Left renal cortex interstitium (tissue), 4 donors: ENCODE measurements around the gene LYVE1. TPM values are rescaled to one million over a fixed set of nuclear protein-coding genes. Genes with fewer than 3 reads are reported as not detected.

Experiments
- DNase-seq, 4 donors: peaks; one replicate each; pipeline ENCODE4 v3.0.0-alpha.2; 2013; ENCODE audit warnings: low read depth in 4 of 4, low spot score in 2 of 4, missing footprints in 1 of 4
- polyA plus RNA-seq, 4 donors: library from polyadenylated mRNA; unstranded; fragments of 120-200 nt; gene quantifications; one replicate each; pipeline ENCODE4 v1.2.1, GENCODE V29; 2013; ENCODE audit not compliant: insufficient read length in 4 of 4

The LYVE1 gene
- polyA plus RNA-seq, 4 donors: 51.2 to 70.5 (median 64.0) TPM

DNA sequence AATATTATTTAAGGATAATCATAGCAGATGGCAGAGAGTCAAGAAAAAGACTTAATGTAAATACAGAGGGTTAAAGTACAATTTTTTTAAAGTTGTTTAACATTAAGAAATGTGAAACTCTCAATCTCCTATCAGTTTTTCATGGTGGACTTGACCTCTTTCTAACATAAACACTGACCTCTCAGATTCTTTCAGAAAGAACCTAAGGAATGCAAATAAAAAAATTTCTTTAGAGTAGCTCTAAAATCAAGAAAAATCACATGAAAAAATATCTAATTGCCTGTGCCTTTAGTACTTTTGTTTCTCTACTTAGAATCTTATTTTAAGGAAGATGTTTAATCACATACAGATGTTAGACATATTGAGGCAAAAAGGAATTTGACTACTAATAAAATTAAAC lies 40.3 kb downstream of the LYVE1 start:
- DNase-seq: no peak

DNA sequence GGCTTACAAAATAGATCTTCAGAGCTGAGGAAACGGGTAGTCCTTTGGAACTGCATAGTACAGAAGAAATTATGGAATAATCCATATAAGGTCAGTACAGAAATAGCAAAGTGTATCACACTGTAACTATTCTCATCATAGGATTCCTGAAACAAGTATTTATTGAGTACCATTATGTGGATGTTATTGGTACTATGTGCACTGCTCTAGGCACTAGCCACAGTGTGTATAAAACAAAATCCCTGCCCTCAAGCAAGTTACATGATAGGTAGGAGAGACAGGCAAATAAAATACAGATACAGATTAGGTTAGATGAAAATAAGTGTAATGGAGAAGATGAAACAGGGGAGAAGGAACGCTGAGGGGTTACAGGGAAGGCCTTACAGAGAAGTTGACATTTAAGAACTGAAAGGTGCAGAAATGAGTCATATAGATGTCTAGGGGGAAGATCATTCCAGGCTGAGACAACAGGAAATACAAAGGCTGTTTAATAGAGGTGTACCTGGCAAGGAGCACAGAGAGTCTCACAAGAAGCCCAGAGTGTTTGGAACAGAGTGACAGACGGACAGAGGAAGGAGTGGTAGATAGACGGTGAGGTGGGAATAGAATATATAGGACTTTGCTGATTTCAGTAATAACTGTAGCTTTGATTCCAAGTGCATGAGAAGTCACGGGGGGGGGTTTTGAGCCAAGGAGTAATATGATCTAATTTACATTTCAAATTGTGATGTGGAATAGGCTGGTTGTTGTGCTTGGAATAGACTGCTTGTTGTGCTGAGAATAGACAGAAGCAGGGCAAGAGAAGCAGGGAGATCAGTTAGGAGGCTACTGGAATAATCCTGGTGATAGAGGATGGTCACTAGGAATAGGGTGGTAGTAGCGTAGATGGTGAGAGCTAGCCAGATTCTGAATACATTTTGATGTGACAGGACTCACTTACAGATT lies 41.2 kb downstream of the LYVE1 start:
- no peak for DNase-seq

DNA sequence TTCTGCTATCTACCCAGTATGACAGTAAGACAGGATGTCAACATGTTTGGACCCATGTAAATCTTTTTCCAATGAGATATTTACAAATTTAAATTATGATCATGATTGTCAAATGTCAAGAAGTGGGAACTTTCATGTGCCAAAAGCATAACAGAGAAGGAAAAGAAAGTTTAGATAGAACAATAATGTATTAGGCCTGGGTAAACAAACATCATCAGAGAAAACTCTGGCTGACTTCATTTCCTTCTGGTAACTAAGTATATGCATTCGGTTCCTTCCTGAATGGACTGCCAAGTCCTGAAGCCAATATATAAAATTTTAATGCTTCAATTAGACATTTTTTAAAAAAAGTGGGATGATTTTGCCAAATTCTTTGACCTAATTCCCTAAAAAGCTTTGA lies 44.0 kb downstream of the LYVE1 start:
- DNase-seq: no peak

DNA sequence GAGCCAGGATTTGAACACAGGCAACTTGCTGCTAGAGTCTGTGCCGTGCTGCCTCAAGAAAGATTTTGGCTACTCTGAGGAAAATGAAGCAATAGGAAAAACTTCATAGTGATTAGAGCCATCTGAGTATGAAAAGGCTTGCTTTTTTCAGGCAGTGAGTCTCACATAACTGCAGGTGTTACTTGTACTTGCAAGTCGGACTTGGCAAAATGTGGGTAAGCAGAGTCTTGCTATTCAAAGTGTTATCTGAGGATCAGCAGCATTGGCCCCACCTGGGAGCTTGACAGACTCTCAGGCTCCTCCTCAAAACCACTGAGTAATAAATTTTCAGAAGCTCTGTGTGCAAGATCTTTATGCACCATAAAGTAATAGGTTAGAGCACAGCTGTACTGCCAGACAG lies 45.5 kb downstream of the LYVE1 start:
- no peak for DNase-seq

DNA sequence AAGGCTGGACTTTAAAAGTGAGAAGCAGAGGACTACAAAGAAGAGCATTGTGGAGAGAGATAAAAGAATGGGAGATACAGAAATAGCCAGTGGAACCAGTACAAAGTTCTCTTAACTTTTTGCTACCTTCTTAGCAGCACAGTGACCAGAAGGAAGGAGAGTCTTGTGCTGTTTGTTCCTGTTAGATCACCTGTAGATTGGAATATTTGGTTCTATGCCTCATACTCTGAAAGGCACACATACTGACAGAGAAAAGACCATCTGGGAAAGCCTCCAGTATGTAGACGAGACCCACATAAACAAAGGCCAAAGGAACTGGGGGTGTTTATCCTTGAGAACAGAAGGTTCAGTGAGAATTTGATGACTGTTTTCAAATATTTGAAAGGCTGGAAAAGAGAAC lies 46.2 kb downstream of the LYVE1 start:
- no peak for DNase-seq

DNA sequence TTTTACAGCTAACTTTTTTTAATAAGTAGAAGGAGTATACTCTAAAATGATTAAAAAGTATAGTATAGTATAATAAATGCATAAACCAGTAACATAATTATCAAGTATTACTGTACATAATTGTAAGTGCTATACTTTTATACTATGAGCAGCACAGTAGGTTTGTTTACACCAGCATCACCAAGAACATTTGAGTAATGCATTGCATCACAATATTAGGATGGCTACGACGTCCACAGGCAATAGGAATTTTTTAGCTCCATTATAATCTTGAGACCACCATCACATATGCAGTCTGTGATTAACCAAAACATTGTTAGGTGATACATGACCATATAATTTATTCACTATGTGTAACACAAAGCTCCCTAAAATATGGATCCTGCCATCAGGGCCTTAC lies 47.9 kb downstream of the LYVE1 start:
- DNase-seq: no peak

DNA sequence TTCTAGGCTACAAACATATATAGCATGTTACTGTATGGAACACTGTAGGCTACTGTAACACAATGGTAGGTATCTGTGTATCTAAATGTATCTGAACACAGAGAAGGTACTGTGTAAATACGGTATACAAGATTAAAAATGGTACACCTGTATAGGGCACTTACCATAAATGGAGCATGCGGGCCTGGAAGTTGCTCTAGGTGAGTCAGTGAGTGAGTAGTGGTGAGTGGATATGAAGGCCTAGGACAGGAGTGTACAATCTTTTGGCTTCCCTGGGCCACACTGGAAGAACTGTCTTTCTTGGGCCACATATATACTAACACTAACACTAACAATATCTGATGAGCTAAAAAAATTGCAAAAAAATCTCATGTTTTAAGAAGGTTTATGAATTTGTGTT lies 48.8 kb downstream of the LYVE1 start:
- DNase-seq: no peak

DNA sequence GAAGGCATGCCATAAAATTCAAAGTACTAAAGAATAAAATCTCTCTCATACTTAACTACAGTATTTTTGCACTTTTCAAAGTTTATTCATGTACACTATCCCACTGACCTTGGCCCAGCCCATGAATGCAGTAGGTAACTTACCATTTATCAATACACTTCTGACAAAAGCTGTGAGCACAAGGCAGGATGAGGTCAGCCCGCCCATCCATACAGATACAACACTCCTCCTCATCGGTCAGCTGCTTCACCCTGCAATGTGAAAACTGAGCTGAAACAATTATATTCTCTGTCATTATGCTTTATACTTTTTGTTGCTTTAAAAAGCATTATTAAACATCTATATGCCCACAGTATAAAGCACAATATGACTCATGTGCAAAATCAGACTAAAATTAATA lies 49.6 kb downstream of the LYVE1 start:
- no peak for DNase-seq

DNA sequence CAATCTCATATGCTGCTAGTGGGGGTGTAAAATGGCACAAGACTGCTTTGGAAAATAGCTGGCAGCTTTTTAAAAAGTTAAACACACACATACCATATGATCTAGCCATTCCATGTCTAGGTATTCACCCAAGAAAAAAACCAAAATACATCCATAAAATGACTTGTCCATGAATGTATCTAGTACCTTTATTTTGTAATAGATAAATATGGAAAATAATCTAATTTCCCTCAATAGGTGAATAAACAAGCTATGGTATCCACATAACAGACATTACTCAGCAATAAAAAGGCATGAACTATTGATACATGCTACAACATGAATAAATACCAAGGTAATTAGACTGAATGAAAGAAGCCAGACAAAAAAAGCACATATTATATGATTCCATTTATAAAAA lies 50.3 kb downstream of the LYVE1 start:
- DNase-seq: no peak

DNA sequence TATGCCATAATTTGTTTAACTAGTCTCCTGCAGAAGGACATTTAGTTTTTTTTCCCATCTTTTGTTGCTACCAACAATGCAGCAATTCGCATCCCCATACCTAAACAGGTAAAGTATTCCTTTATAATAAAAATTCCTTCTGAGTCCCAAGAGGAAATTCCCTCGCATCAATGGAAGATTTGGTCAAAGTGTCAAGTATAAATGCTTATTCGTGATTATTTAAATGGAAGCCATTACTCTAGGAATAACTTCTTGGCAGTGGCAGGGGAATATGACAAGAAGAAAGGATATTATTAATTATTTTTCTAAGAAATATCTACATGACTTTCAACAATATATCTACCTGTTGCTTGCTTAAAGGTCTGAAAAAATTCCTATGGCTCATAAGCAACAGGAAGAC lies 53.0 kb downstream of the LYVE1 start:
- DNase-seq: no peak

DNA sequence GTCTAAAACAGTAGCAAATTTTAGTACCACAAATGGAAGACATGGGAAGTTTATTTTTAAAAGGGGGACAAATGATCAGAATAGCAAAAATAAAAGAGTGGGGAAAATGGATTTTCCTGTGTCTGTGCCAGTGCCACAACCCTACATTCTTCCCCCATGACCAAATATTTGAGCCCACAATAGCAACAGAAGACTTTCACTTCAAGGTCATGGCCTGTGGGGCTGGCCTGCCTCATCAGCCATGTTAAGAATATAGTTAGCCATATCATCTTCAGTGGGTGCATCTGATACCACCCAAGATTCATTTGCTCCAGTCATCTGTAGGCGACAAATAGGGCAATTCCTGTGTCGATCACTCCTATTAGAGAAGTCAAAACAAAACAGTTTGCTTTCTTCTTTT lies 53.8 kb downstream of the LYVE1 start:
- no peak for DNase-seq

DNA sequence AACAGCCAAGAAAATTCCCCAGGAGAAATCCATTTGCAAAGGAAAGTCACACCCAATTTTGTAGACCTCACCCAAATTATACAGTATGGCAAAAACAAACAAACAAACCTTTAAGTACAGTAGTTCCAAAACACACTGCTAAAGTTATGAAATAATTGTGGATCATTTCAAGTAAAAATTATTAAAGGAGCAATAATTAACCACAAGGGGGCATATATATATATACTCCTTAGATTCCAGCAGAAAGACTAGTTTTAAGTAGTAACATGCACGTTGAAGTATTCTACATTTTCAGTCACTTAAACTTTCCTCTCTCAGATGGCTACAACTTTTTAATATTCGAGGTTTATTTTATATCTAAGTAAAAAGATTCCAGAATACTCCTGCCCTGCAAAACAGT lies 54.3 kb downstream of the LYVE1 start:
- DNase-seq: no peak

DNA sequence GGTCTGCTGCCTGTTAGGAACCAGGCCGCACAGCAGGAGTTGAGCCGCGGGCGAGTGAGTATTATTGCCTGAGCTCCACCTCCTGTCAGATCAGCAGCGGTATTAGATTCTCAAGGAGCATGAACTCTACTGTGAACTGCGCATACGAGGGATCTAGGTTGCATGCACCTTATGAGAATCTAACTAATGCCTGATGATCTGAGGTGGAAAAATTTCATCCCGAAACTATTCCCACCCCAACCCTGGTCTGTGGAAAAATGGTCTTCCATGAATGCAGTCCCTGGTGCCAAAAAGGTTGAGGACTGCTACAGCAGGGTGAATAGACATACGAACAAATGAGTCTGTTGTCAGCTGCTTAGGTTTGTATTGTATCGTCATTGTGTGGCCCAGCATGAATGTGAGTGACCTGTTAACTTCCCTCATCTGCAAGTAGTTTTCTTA lies 57.3 kb downstream of the LYVE1 start:
- no peak for DNase-seq

Other genes with a start within 250 kb of the LYVE1 start
- gene AMPD3, start 113.4 kb downstream of the LYVE1 start, polyA plus RNA-seq: 1 to 10 TPM; 5.1 to 7.7 (median 5.5) TPM
- gene RNF141, start 27.5 kb downstream of the LYVE1 start, polyA plus RNA-seq: 10 to 100 TPM; 34.3 to 49.4 (median 43.1) TPM
- gene IRAG1, start 125.1 kb upstream of the LYVE1 start, polyA plus RNA-seq: 10 to 100 TPM; 10.1 to 12.1 (median 10.4) TPM
- gene CTR9, start 182.6 kb upstream of the LYVE1 start, polyA plus RNA-seq: 10 to 100 TPM; 58.4 to 72.9 (median 69.2) TPM
- gene EIF4G2, start 240.3 kb upstream of the LYVE1 start, polyA plus RNA-seq: 100 to 1,000 TPM; 792 to 886 (median 869) TPM